Type B pancreatic cell (in vitro differentiated cells): ENCODE results near the gene CLSTN3. TPM values are rescaled to one million over a fixed set of nuclear protein-coding genes. Genes with fewer than 3 reads are reported as not detected.

Source experiments
- DNase-seq: peaks from one replicate; pipeline ENCODE4 v3.0.0; 2021; ENCODE audit warnings: mixed read lengths; ENCODE audit not compliant: unreplicated experiment; ENCODE audit errors: extremely low spot score
- H3K27ac Mint-ChIP-seq: 2 replicates; pipeline ENCODE4 v1.8.0; 2021; ENCODE audit warnings: mild to moderate bottlenecking, mixed read lengths
- H3K27me3 Mint-ChIP-seq: 2 replicates; pipeline ENCODE4 v1.8.0; 2021; ENCODE audit warnings: mixed read lengths
- H3K36me3 Mint-ChIP-seq: 2 replicates; pipeline ENCODE4 v1.8.0; 2021; ENCODE audit warnings: mixed read lengths
- H3K4me1 Mint-ChIP-seq: one replicate; pipeline ENCODE4 v1.8.0; 2021; ENCODE audit warnings: mixed read lengths; ENCODE audit not compliant: unreplicated experiment
- H3K4me3 Mint-ChIP-seq: 2 replicates; pipeline ENCODE4 v1.8.0; 2021; ENCODE audit warnings: mild to moderate bottlenecking, mixed read lengths
- H3K9me3 Mint-ChIP-seq: 2 replicates; pipeline ENCODE4 v1.8.0; 2021; ENCODE audit warnings: mixed read lengths
- CTCF ChIP-seq: fragments of 200-600 bp; sonication (generic); conservative IDR thresholded peaks from 2 replicates; pipeline ENCODE4 v1.5.0; 2021; ENCODE audit warnings: antibody characterized with exemption, mild to moderate bottlenecking
- total RNA-seq: library from RNA; stranded (reverse); gene quantifications from 2 replicates; pipeline ENCODE4 v1.2.1, GENCODE V29; 2021; ENCODE audit warnings: low replicate concordance

CLSTN3 gene
- total RNA-seq, 1 donor from 2014 or later: 51.6 TPM

- Mint-ChIP-seq H3K27ac (no peak overlapping the region), H3K36me3 (peaks cover 19% of the 10 kb centered on the region), H3K4me3 (no peak overlapping the region), H3K4me1 (peaks cover 6% of the 10 kb centered on the region), H3K9me3 (no peaks in the 10 kb centered on the region), H3K27me3 (no peaks in the 10 kb centered on the region)
- DNase-seq: no peak
- TF ChIP-seq CTCF: no peak
Observed at GRCh38 chr12:7154901-7155470, 24.8 kb downstream of the CLSTN3 start.

DNA sequence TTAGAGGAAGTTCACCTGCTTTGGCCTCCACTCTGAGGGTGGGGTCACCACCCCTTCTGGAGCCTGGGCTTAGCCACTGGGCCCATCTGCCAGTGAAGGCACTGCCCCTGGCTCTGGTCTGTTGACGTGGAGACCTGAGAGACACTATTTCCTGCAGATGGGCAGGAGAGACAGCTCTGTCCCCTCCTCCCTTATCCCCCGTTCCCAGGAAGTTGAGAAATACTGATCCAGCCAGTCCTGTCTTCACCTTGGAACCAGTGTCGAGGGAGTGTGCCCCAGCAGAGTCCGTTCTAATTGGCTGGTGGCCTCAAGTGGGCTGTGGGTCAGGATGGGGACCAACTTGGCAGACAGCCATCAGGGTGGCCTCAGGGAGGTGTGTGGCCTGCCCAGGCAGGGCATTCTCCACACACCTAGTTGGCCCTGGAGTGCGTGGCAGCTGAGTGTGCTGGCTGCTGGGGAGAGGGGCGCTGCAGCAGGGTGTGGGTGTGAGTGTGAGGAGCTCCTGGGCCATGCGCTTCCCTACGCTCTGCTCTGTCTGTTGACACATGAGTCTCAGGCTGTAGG, 25.4 kb downstream of the CLSTN3 start:
- Mint-ChIP-seq H3K4me1 (peaks cover 6% of the 10 kb centered on the region), H3K27ac (peak overlapping the region; percentile 61), H3K27me3 (no peaks in the 10 kb centered on the region), H3K9me3 (no peaks in the 10 kb centered on the region), H3K4me3 (no peak overlapping the region), H3K36me3 (peaks cover 18% of the 10 kb centered on the region)
- no peak for DNase-seq
- TF ChIP-seq CTCF: no peak

DNA sequence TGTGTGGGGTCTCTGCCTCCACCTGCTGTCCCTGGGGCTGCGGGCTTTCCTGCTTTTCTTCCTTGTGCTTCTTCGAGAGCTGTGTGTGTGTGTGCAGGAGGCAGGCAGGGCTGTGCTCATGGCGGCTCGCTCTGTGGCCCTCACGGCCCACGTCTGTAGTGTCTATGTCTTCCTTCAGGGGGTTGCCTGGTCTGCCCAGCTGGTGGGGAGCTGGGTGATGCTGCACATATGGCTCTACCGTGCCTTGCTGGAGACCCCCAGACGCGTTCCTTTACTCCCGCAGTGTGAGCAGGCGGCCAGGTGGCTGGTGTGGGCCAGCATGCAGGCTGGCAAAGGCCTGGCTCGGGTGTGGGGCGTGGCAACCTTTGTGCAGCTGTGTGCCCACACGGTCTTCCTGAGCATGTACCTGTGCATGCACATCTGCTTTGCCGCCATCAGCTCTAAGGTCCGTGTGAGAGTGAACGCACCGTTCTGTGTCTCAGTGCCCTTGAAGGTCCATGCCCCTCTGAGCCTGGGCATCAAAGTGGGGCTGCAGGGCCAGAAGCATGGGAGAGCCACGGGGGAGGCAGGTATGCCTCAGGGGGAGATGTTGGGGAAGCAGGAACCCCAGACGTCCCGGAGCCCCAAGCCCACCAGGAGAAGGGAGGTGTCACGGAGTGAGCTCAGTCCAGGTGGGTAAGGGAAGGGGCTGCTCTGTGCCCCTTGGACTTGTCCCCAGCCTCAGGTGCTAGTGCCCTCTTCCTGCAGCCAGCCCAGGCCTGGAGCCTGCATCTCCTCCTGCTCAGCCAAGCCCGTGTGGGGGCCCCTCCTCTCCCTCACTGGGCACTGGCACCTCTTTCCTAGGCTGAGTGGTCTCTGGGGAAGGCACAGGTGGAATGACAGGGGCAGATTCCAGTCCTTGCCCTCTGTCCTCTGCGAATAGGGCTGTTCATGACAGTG, 26.4 kb downstream of the CLSTN3 start:
- no peak for TF ChIP-seq CTCF
- Mint-ChIP-seq H3K9me3 (no peaks in the 10 kb centered on the region), H3K27ac (peak overlapping the region; percentile 61), H3K4me3 (no peak overlapping the region), H3K27me3 (peaks cover 2% of the 10 kb centered on the region), H3K4me1 (peaks cover 6% of the 10 kb centered on the region), H3K36me3 (peaks cover 19% of the 10 kb centered on the region)
- no peak for DNase-seq

DNA sequence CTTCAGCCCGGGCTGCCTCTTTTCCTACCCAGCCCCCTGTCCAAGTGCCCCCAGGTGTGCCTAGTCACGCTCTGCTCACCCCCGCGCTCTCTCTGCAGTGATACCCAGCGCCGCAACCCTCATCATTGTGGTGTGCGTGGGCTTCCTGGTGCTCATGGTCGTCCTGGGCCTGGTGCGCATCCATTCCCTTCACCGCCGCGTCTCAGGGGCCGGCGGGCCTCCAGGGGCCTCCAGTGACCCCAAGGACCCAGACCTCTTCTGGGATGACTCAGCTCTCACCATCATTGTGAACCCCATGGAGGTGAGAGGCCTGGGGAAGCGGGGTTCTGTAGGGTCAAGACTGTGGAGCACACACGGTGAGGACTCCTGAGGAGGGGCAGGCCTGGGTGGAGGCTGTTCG, 27.2 kb downstream of the CLSTN3 start:
- Mint-ChIP-seq H3K4me3 (no peak overlapping the region), H3K27me3 (peaks cover 11% of the 10 kb centered on the region), H3K27ac (no peak overlapping the region), H3K4me1 (peaks cover 6% of the 10 kb centered on the region), H3K9me3 (no peaks in the 10 kb centered on the region), H3K36me3 (peaks cover 19% of the 10 kb centered on the region)
- TF ChIP-seq CTCF: no peak
- DNase-seq: no peak

GRCh38 chr12:7158781-7159609, 28.8 kb downstream of the CLSTN3 start:
- Mint-ChIP-seq H3K27ac (no peak overlapping the region), H3K27me3 (peaks cover 26% of the 10 kb centered on the region), H3K4me3 (no peak overlapping the region), H3K4me1 (peaks cover 4% of the 10 kb centered on the region), H3K9me3 (no peaks in the 10 kb centered on the region), H3K36me3 (peaks cover 13% of the 10 kb centered on the region)
- no peak for TF ChIP-seq CTCF
- DNase-seq: no peak
